Panc1 (cell line): Measurements from ENCODE around the gene RNASE12. TPM values are rescaled to one million over a fixed set of nuclear protein-coding genes. Genes with fewer than 3 reads are reported as not detected.

Experiments
- ATAC-seq: fragments of 200-7000 bp; cut with Tn5 transposase; 2 replicates; pipeline ENCODE4 v1.9.1; 2020; ENCODE audit warnings: mild to moderate bottlenecking, moderate library complexity
- BruUV-seq: library from RNA; stranded (reverse); fragments of 400-500 nt; replicated peaks from 2 replicates; lab custom pipeline; 2021; lab: Mats Ljungman, UMichigan
- CTCF ChIA-PET: fragments of 300-600 bp; sonication (Branson Sonifier 250); formaldehyde crosslinking; loops from one replicate; lab custom pipeline; 2022; ENCODE audit warnings: antibody characterized with exemption; lab: Charles Lee
- POLR2A ChIA-PET: fragments of 300-600 bp; sonication (Branson Sonifier 250); formaldehyde crosslinking; loops from one replicate; lab custom pipeline; 2022; ENCODE audit warnings: antibody characterized with exemption; lab: Charles Lee
- DNase-seq: peaks from one replicate; pipeline ENCODE4 v3.0.0-alpha.2; 2010; ENCODE audit warnings: low read depth, low spot score
- H3K27ac ChIP-seq: 2 replicates; pipeline ENCODE4 v1.5.1; 2011; ENCODE audit warnings: mild to moderate bottlenecking, low read length, inconsistent platforms
- H3K27me3 ChIP-seq: fragments of 200-500 bp; sonication (Bioruptor generic); 2 replicates; pipeline ENCODE4 v1.6.0; 2014; ENCODE audit warnings: low read length, inconsistent platforms; ENCODE audit not compliant: control insufficient read depth, insufficient read depth
- H3K36me3 ChIP-seq: fragments of 200-500 bp; sonication (Bioruptor generic); 2 replicates; pipeline ENCODE4 v1.5.1; 2014; ENCODE audit warnings: inconsistent platforms, mild to moderate bottlenecking, low read length, moderate library complexity; ENCODE audit not compliant: control insufficient read depth, insufficient read depth
- H3K4me1 ChIP-seq: 2 replicates; pipeline ENCODE4 v1.5.1; 2011; ENCODE audit warnings: inconsistent platforms, mild to moderate bottlenecking, low read length, moderate library complexity; ENCODE audit not compliant: control insufficient read depth, insufficient read depth
- H3K4me3 ChIP-seq, 2 experiments: 2 replicates each; pipeline ENCODE4 v1.5.1; 2011 to 2012; ENCODE audit warnings: low read depth in 2 of 2, low read length in 2 of 2, mild to moderate bottlenecking in 2 of 2, inconsistent platforms in 1 of 2, moderate library complexity in 1 of 2
- H3K9me3 ChIP-seq: fragments of 200-500 bp; sonication (Bioruptor generic); 2 replicates; pipeline ENCODE4 v1.5.1; 2014; ENCODE audit warnings: low read depth, mild to moderate bottlenecking, inconsistent platforms, low read length, moderate library complexity; ENCODE audit not compliant: control insufficient read depth, insufficient read depth
- CTCF ChIP-seq: fragments of 450-650 bp; IDR thresholded peaks from 2 replicates; pipeline ENCODE4 v1.5.1; 2017; ENCODE audit warnings: mild to moderate bottlenecking
- POLR2AphosphoS5 ChIP-seq: IDR thresholded peaks from 2 replicates; pipeline ENCODE4 v1.6.1; 2012; ENCODE audit warnings: mild to moderate bottlenecking, low read depth, low read length, moderate library complexity
- REST ChIP-seq, 2 experiments: IDR thresholded peaks; 2 replicates each; pipeline ENCODE4 v1.6.1; 2011 to 2012; ENCODE audit warnings: low read depth in 2 of 2, control low read depth in 1 of 2, low read length in 1 of 2, mild to moderate bottlenecking in 1 of 2, moderate library complexity in 1 of 2; ENCODE audit not compliant: insufficient read depth in 1 of 2
- SIN3A ChIP-seq: IDR thresholded peaks from 2 replicates; pipeline ENCODE4 v1.6.1; 2012; ENCODE audit warnings: low read depth, mild to moderate bottlenecking, low read length, moderate library complexity, borderline replicate concordance; ENCODE audit not compliant: insufficient read depth
- TCF7L2 ChIP-seq: IDR thresholded peaks from 2 replicates; pipeline ENCODE4 v1.6.1; 2011; ENCODE audit warnings: mild to moderate bottlenecking, low read depth, low read length, inconsistent platforms
- in situ Hi-C: cut with HindIII; loops from 2 replicates; pipeline ENCODE4 v1.10.0; 2016; ENCODE audit warnings: low sequenced_read_pairs, low pct_unique_long_range_greater_than_20kb
- intact Hi-C: fragments of 100-400 bp; cut with micrococcal nuclease; formaldehyde crosslinking; loops from one replicate; pipeline ENCODE4 v1.10.0; 2022; ENCODE audit not compliant: unreplicated experiment
- total RNA-seq: library from RNA; stranded (reverse); gene quantifications from one replicate; pipeline ENCODE4 v1.2.1, GENCODE V29; 2021; ENCODE audit not compliant: unreplicated experiment

The RNASE12 gene
- total RNA-seq, 1 experiment from 2014 or later, result not detected

- H3K4me1 ChIP-seq, result no peaks in the 10 kb centered on the region
- H3K36me3 ChIP-seq, result no peaks in the 10 kb centered on the region
- no peak overlapping the region for H3K4me3 ChIP-seq
- H3K27me3 ChIP-seq, result peaks cover 2% of the 10 kb centered on the region
- DNase-seq, result no peak
- ChIA-PET POLR2A (no interaction called here), CTCF (no interaction called here)
- no peaks in the 10 kb centered on the region for H3K9me3 ChIP-seq
- no TSS peak for BruUV-seq
- H3K27ac ChIP-seq, result no peak overlapping the region
- no peak for TF ChIP-seq POLR2AphosphoS5
- no peak for TF ChIP-seq CTCF
- TF ChIP-seq SIN3A, result no peak
- TF ChIP-seq REST (IDR thresholded peaks at IDR 0.05; ENCODE audit: insufficient read depth in 1 of 2, low read depth in 2 of 2, low read length in 1 of 2), result no peak
- no peak for TF ChIP-seq TCF7L2
- intact Hi-C loops, result no loop called here
- in situ Hi-C loops, result no loop called here
- no peak for ATAC-seq
Measured at GRCh38 chr14:20583142-20583541, 8.0 kb downstream of the RNASE12 start.

- H3K4me1 ChIP-seq, result no peaks in the 10 kb centered on the region
- CTCF ChIA-PET, result no interaction called here
- H3K9me3 ChIP-seq, result no peaks in the 10 kb centered on the region
- in situ Hi-C loops, result no loop called here
- no peaks in the 10 kb centered on the region for H3K27me3 ChIP-seq
- POLR2A ChIA-PET, result no interaction called here
- no peak for TF ChIP-seq SIN3A
- no peak for TF ChIP-seq REST (IDR thresholded peaks at IDR 0.05; ENCODE audit: insufficient read depth in 1 of 2, low read depth in 2 of 2, low read length in 1 of 2)
- TF ChIP-seq CTCF, result no peak
- no peak for TF ChIP-seq POLR2AphosphoS5
- no peak for TF ChIP-seq TCF7L2
- H3K27ac ChIP-seq, result no peak overlapping the region
- intact Hi-C loops, result no loop called here
- BruUV-seq, result no TSS peak
- H3K4me3 ChIP-seq, result no peak overlapping the region
- no peak for ATAC-seq
- H3K36me3 ChIP-seq, result no peaks in the 10 kb centered on the region
- DNase-seq, result no peak
Measured at GRCh38 chr14:20580242-20580641, 10.9 kb downstream of the RNASE12 start.
